ENCODE data around the gene DYNLRB1. TPM values are rescaled to one million over a fixed set of nuclear protein-coding genes. Genes with fewer than 3 reads are reported as not detected.

Gene DYNLRB1
- total and polyA plus RNA-seq, 2 donors from 2014 or later, result 185 to 676 TPM

GRCh38 chr20:34536798-34537394 lies 20.7 kb downstream of the DYNLRB1 start:
- H3K4me3 ChIP-seq (ENCODE audit: low read length in 3 of 3), result no peak overlapping the region
- no peaks in the 10 kb centered on the region for H3K27me3 ChIP-seq (ENCODE audit: control insufficient read depth, insufficient read depth, low read length)
- no peak overlapping the region for H3K27ac ChIP-seq (ENCODE audit: low read depth in 2 of 2, low read length in 2 of 2)
- intact Hi-C loops (cut with DNase I), result no loop called here
- FAIRE-seq (no peak), DNase-seq (peak in 3 of 5 donors; percentile 42 to 56 (median 46))
- H3K9ac ChIP-seq (ENCODE audit: low read length in 3 of 3), result no peak overlapping the region
- no peaks in the 10 kb centered on the region for H3K4me1 ChIP-seq (ENCODE audit: control insufficient read depth in 2 of 3, insufficient read depth in 2 of 3, low read depth in 1 of 3, low read length in 3 of 3)
- peak; percentile 31 for TF ChIP-seq CTCF (IDR thresholded peaks at IDR 0.05; ENCODE audit: borderline replicate concordance, extremely low read depth, insufficient read depth)
- H3K36me3 ChIP-seq (ENCODE audit: control insufficient read depth in 2 of 3, insufficient read depth in 3 of 3, low read length in 3 of 3), result peaks cover 3 to 56% (median 28%) of the 10 kb centered on the region in 3 donors
- no peaks in the 10 kb centered on the region for H3K9me3 ChIP-seq (ENCODE audit: control insufficient read depth in 2 of 3, insufficient read depth in 1 of 3, low read length in 3 of 3)

- DNase-seq, result peak in 1 of 5 donors; percentile 21
- no peak for FAIRE-seq
- Histone ChIP-seq H3K4me1 (ENCODE audit: control insufficient read depth in 2 of 3, insufficient read depth in 2 of 3, low read depth in 1 of 3, low read length in 3 of 3) (no peaks in the 10 kb centered on the region), H3K9me3 (ENCODE audit: control insufficient read depth in 2 of 3, insufficient read depth in 1 of 3, low read length in 3 of 3) (no peaks in the 10 kb centered on the region), H3K4me3 (ENCODE audit: low read length in 3 of 3) (no peak overlapping the region), H3K9ac (ENCODE audit: low read length in 3 of 3) (no peak overlapping the region), H3K27ac (ENCODE audit: low read depth in 2 of 2, low read length in 2 of 2) (no peak overlapping the region), H3K36me3 (ENCODE audit: control insufficient read depth in 2 of 3, insufficient read depth in 3 of 3, low read length in 3 of 3) (peaks cover 3 to 54% (median 25%) of the 10 kb centered on the region in 3 donors), H3K27me3 (ENCODE audit: control insufficient read depth, insufficient read depth, low read length) (no peaks in the 10 kb centered on the region)
- TF ChIP-seq CTCF (IDR thresholded peaks at IDR 0.05; ENCODE audit: borderline replicate concordance, extremely low read depth, insufficient read depth), result no peak
- intact Hi-C loops (cut with DNase I), result no loop called here
Observed at GRCh38 chr20:34537651-34538050, 21.4 kb downstream of the DYNLRB1 start.

GRCh38 chr20:34538671-34539123 lies 22.5 kb downstream of the DYNLRB1 start:
- peak; percentile 82 for TF ChIP-seq CTCF (IDR thresholded peaks at IDR 0.05; ENCODE audit: borderline replicate concordance, extremely low read depth, insufficient read depth)
- FAIRE-seq, result no peak
- H3K9me3 ChIP-seq (ENCODE audit: control insufficient read depth in 2 of 3, insufficient read depth in 1 of 3, low read length in 3 of 3), result no peaks in the 10 kb centered on the region
- DNase-seq, result peak in 2 of 5 donors; percentile 27 to 72
- no peak overlapping the region for H3K27ac ChIP-seq (ENCODE audit: low read depth in 2 of 2, low read length in 2 of 2)
- no peaks in the 10 kb centered on the region for H3K27me3 ChIP-seq (ENCODE audit: control insufficient read depth, insufficient read depth, low read length)
- H3K9ac ChIP-seq (ENCODE audit: low read length in 3 of 3), result no peak overlapping the region
- intact Hi-C loops (cut with DNase I), result no loop called here
- H3K4me3 ChIP-seq (ENCODE audit: low read length in 3 of 3), result no peak overlapping the region
- H3K4me1 ChIP-seq (ENCODE audit: control insufficient read depth in 2 of 3, insufficient read depth in 2 of 3, low read depth in 1 of 3, low read length in 3 of 3), result no peaks in the 10 kb centered on the region
- H3K36me3 ChIP-seq (ENCODE audit: control insufficient read depth in 2 of 3, insufficient read depth in 3 of 3, low read length in 3 of 3), result peaks cover 3 to 49% (median 19%) of the 10 kb centered on the region in 3 donors
